ENCODE data around the gene ABCD2. TPM values are rescaled to one million over a fixed set of nuclear protein-coding genes. Genes with fewer than 3 reads are reported as not detected.

ABCD2 gene
- total and polyA plus RNA-seq, 4 donors = under 0.01 to 0.25 (median 0.05) TPM; not detected in 1

GRCh38 chr12:39510001-39510400 is 109.6 kb downstream of the ABCD2 start:
- no peak overlapping the region for H3K4me3 ChIP-seq (ENCODE audit: low read depth in 1 of 3, low read length in 3 of 3)
- DNase-seq (ENCODE audit: low spot score) = no peak
- H3K9me3 ChIP-seq (ENCODE audit: control insufficient read depth in 4 of 4, low read length in 3 of 4) = peaks cover 0 to 6% (median 2%) of the 10 kb centered on the region in 4 donors
- 98% methylated on average over 1 of the region's 1 CpG for WGBS
- no peaks in the 10 kb centered on the region for H3K36me3 ChIP-seq (ENCODE audit: control insufficient read depth in 4 of 4, insufficient read depth in 3 of 4, low read depth in 1 of 4, low read length in 3 of 4)
- H3K9ac ChIP-seq (ENCODE audit: low read depth in 1 of 2, low read length in 2 of 2) = no peak overlapping the region
- H3K4me1 ChIP-seq (ENCODE audit: control insufficient read depth in 4 of 4, insufficient read depth in 4 of 4, low read length in 3 of 4) = no peaks in the 10 kb centered on the region
- H3K27me3 ChIP-seq (ENCODE audit: control insufficient read depth in 4 of 4, insufficient read depth in 4 of 4, low read length in 3 of 4) = no peaks in the 10 kb centered on the region
- no peak overlapping the region for H3K27ac ChIP-seq (ENCODE audit: low read depth in 1 of 2, low read length in 2 of 2)
- TF ChIP-seq JUND (IDR thresholded peaks at IDR 0.05) (no peak), GABPA (IDR thresholded peaks at IDR 0.05 in 1 of 2, conservative IDR thresholded peaks at IDR 0.05 in 1 of 2) (no peak), FOXA1 (IDR thresholded peaks at IDR 0.05) (no peak), RXRA (IDR thresholded peaks at IDR 0.05) (no peak), EGR1 (IDR thresholded peaks at IDR 0.05; ENCODE audit: low read depth in 2 of 2) (no peak), MAX (IDR thresholded peaks at IDR 0.05) (no peak), YY1 (IDR thresholded peaks at IDR 0.05) (no peak), FOXA2 (IDR thresholded peaks at IDR 0.05) (no peak), RAD21 (IDR thresholded peaks at IDR 0.05) (no peak)

- H3K4me3 ChIP-seq (ENCODE audit: low read depth in 1 of 3, low read length in 3 of 3) = no peak overlapping the region
Measured at GRCh38 chr12:39505554-39505953, 114.0 kb downstream of the ABCD2 start.

GRCh38 chr12:39505023-39505422 is 114.6 kb downstream of the ABCD2 start:
- WGBS = 67% methylated on average over 2 of the region's 2 CpGs
- DNase-seq (ENCODE audit: low spot score) = no peak

More at GRCh38 chr12:39505554-39505953, 114.0 kb downstream of the ABCD2 start:
- H3K9ac ChIP-seq (ENCODE audit: low read depth in 1 of 2, low read length in 2 of 2) = no peak overlapping the region
- no peak for DNase-seq (ENCODE audit: low spot score)
- H3K4me1 ChIP-seq (ENCODE audit: control insufficient read depth in 4 of 4, insufficient read depth in 4 of 4, low read length in 3 of 4) = no peaks in the 10 kb centered on the region
- H3K27me3 ChIP-seq (ENCODE audit: control insufficient read depth in 4 of 4, insufficient read depth in 4 of 4, low read length in 3 of 4) = no peaks in the 10 kb centered on the region
- TF ChIP-seq EGR1 (IDR thresholded peaks at IDR 0.05; ENCODE audit: low read depth in 2 of 2) = no peak
- no peaks in the 10 kb centered on the region for H3K9me3 ChIP-seq (ENCODE audit: control insufficient read depth in 4 of 4, low read length in 3 of 4)
- H3K27ac ChIP-seq (ENCODE audit: low read depth in 1 of 2, low read length in 2 of 2) = no peak overlapping the region
- H3K36me3 ChIP-seq (ENCODE audit: control insufficient read depth in 4 of 4, insufficient read depth in 3 of 4, low read depth in 1 of 4, low read length in 3 of 4) = no peaks in the 10 kb centered on the region

More at GRCh38 chr12:39505023-39505422, 114.6 kb downstream of the ABCD2 start:
- Histone ChIP-seq H3K9ac (ENCODE audit: low read depth in 1 of 2, low read length in 2 of 2) (no peak overlapping the region), H3K27ac (ENCODE audit: low read depth in 1 of 2, low read length in 2 of 2) (no peak overlapping the region), H3K9me3 (ENCODE audit: control insufficient read depth in 4 of 4, low read length in 3 of 4) (no peaks in the 10 kb centered on the region), H3K4me3 (ENCODE audit: low read depth in 1 of 3, low read length in 3 of 3) (no peak overlapping the region), H3K4me1 (ENCODE audit: control insufficient read depth in 4 of 4, insufficient read depth in 4 of 4, low read length in 3 of 4) (no peaks in the 10 kb centered on the region), H3K27me3 (ENCODE audit: control insufficient read depth in 4 of 4, insufficient read depth in 4 of 4, low read length in 3 of 4) (no peaks in the 10 kb centered on the region), H3K36me3 (ENCODE audit: control insufficient read depth in 4 of 4, insufficient read depth in 3 of 4, low read depth in 1 of 4, low read length in 3 of 4) (no peaks in the 10 kb centered on the region)
- TF ChIP-seq CTCF (IDR thresholded peaks at IDR 0.05; ENCODE audit: low read depth, low read length, missing input control) (no peak), MAX (IDR thresholded peaks at IDR 0.05) (no peak), SP1 (IDR thresholded peaks at IDR 0.05) (no peak), TAF1 (conservative IDR thresholded peaks at IDR 0.05) (no peak), EGR1 (IDR thresholded peaks at IDR 0.05; ENCODE audit: low read depth in 2 of 2) (no peak), RAD21 (IDR thresholded peaks at IDR 0.05) (no peak), ATF3 (IDR thresholded peaks at IDR 0.05) (no peak), ZBTB33 (IDR thresholded peaks at IDR 0.05) (no peak), GABPA (IDR thresholded peaks at IDR 0.05 in 1 of 2, conservative IDR thresholded peaks at IDR 0.05 in 1 of 2) (no peak), RXRA (IDR thresholded peaks at IDR 0.05) (no peak)

Data from liver (tissue), 9 donors.